ENCODE results near the gene TRAPPC2L.

- TF ChIP-seq CTCF (IDR thresholded peaks at IDR 0.05): no peak
- no peak for TF ChIP-seq POLR2A (IDR thresholded peaks at IDR 0.05)
These were observed 47.8 kb upstream of the TRAPPC2L start for GRCh38 chr16:88809068-88809675.

Data from upper lobe of left lung (tissue), 4 donors.